ENCODE data around the gene SIK2. TPM values are rescaled to one million over a fixed set of nuclear protein-coding genes. Genes with fewer than 3 reads are reported as not detected.
A peak's percentile ranks its signal among the peaks of the same experiment; 100 is the strongest.
"Not testable (repeated sequence)": the region's sequence is repeated elsewhere in the genome, so short reads cannot be mapped to it uniquely, and the experiment has no call there.

Gene SIK2
- total RNA-seq, 1 experiment from 2014 or later, result 6.1 TPM

GRCh38 chr11:111652184-111652583 is 49.9 kb downstream of the SIK2 start:
- DNase-seq (ENCODE audit: extremely low read depth, low read depth), result no peak

DNA sequence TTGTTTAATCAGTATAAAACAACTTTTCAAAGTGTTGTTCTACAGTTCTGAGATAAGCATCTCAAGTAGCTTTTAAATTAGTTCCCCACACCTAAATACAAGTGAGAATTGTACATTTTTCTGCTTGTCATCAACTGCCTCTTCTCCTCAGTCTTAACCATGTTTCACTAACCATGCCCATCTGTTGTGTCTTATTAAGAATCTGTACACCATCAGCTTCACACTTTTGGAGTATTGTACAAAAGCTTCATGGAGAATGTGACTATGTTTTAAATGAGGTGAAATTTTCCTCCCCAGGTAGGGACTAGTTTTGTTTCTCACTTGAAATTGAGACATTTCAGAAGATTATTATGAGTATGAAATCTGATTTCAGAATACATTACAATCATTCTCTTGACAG is 52.4 kb downstream of the SIK2 start:
- no peak for DNase-seq (ENCODE audit: extremely low read depth, low read depth)

- no peak for DNase-seq (ENCODE audit: extremely low read depth, low read depth)
Measured at GRCh38 chr11:111655924-111656323, 53.7 kb downstream of the SIK2 start.

DNA sequence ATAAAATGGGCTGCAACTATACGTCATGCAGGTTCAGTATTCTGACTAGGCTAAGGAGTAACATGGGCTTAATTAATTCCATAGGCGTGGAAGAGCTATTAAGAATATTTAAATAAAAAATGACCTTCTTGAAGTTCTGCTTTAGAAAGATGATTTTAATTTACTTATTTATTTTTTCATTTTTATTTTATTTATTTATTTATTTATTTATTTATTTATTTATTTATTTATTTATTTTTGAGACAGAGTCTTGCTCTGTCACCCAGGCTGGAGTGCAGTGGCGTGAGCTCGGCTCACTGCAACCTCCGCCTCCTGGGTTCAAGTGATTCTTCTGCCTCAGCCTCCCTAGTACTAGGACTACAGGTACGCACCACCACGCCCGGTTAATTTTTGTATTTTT is 55.7 kb downstream of the SIK2 start:
- not testable (repeated sequence) for DNase-seq (ENCODE audit: extremely low read depth, low read depth)

DNA sequence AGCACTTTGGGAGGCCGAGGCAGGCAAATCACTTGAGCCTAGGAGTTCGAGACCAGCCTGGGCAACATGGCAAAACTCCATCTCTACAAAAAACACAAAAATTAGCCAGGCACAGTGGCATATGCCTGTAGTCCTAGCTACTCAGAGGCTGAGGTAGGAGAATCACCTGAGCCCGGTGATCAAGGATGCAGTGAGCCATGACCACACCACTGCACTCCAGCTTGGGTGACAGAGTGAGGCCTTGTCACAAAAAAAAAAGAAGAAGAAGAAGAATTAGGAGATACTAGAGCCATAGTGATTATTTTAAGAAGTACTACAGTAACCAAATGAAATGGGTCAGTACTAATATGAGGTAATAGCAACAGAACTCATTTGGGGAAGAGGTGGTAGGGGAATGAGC is 56.2 kb downstream of the SIK2 start:
- not testable (repeated sequence) for DNase-seq (ENCODE audit: extremely low read depth, low read depth)

- DNase-seq (ENCODE audit: extremely low read depth, low read depth), result no peak
Measured at GRCh38 chr11:111659201-111660115, 57.2 kb downstream of the SIK2 start.

DNA sequence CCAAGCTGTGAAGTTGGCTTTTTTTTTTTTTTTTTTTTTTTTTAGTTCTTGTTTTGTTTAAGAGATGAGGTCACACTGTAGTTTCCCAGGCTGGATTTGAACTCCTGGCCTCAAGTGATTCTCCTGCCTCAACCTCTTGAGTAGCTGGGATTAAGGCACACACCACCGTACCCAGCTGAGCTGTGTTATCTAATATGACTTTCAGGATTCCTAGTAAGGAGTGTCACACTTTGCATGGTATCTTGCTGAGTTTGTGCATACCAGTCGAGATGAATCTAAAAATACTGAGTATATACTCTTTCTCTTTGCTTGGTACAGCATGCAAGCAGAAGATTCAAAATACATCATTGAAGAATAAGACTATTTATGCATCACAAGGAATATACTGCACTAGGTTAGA is 58.6 kb downstream of the SIK2 start:
- DNase-seq (ENCODE audit: extremely low read depth, low read depth), result no peak

- no peak for DNase-seq (ENCODE audit: extremely low read depth, low read depth)
Measured at GRCh38 chr11:111663820-111664219, 61.6 kb downstream of the SIK2 start.

- DNase-seq (ENCODE audit: extremely low read depth, low read depth), result peak; percentile 7
Measured at GRCh38 chr11:111665777-111666176, 63.5 kb downstream of the SIK2 start.

GRCh38 chr11:111668980-111669379 is 66.7 kb downstream of the SIK2 start:
- no peak for DNase-seq (ENCODE audit: extremely low read depth, low read depth)

- DNase-seq (ENCODE audit: extremely low read depth, low read depth), result no peak
Measured at GRCh38 chr11:111671383-111671782, 69.1 kb downstream of the SIK2 start.

GRCh38 chr11:111672949-111673348 is 70.7 kb downstream of the SIK2 start:
- DNase-seq (ENCODE audit: extremely low read depth, low read depth), result no peak

- DNase-seq (ENCODE audit: extremely low read depth, low read depth), result no peak
Measured at GRCh38 chr11:111674941-111675340, 72.7 kb downstream of the SIK2 start.

- no peak for DNase-seq (ENCODE audit: extremely low read depth, low read depth)
Measured at GRCh38 chr11:111675891-111676290, 73.6 kb downstream of the SIK2 start.

- no peak for DNase-seq (ENCODE audit: extremely low read depth, low read depth)
Measured at GRCh38 chr11:111676878-111677585, 74.8 kb downstream of the SIK2 start.

GRCh38 chr11:111680486-111681175 is 78.4 kb downstream of the SIK2 start:
- no peak for DNase-seq (ENCODE audit: extremely low read depth, low read depth)

- DNase-seq (ENCODE audit: extremely low read depth, low read depth), result no peak
Measured at GRCh38 chr11:111683806-111684205, 81.6 kb downstream of the SIK2 start.

GRCh38 chr11:111684251-111684650 is 82.0 kb downstream of the SIK2 start:
- no peak for DNase-seq (ENCODE audit: extremely low read depth, low read depth)

- no peak for DNase-seq (ENCODE audit: extremely low read depth, low read depth)
Measured at GRCh38 chr11:111688013-111688412, 85.8 kb downstream of the SIK2 start.

DNA sequence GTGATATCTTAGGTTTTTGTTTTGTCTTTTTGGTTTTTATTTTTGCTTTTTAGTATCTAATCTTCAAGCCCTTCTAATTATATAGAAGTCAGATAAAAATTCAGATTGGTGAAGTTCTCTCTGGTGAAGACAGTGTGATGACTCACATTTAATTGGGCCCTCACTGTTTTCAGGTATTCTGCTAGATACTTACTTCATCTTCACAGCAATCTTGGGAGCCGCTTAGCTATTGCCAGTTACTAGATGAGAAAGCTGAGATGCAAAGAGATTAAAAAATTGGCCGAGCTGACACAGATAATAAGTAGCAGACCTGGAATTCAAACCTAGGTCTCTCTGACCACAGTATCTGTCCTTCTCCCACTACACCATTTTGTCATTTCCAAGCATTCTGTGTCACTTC is 88.9 kb downstream of the SIK2 start:
- DNase-seq (ENCODE audit: extremely low read depth, low read depth), result no peak

DNA sequence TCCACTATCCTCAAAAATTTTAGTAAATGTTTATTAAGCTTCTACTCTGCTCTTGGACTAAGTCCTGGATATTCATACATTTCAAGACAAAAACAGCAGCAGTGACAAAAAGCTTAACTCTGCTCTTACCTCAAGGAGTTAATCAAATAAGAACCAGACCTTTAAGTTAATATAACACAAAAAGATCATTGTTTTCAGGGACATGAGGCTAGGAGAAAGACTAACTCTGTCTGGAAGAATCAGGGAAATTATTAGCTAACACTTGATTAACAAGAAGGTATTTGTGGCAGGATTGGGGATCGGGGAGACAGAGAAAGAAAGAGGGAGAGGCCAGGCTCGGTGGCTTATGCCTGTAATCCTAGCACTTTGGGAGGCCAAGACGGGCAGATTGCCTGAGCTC is 89.5 kb downstream of the SIK2 start:
- DNase-seq (ENCODE audit: extremely low read depth, low read depth), result no peak
